Type B pancreatic cell (in vitro differentiated cells): ENCODE measurements around the gene LAMP5. TPM values are rescaled to one million over a fixed set of nuclear protein-coding genes. Genes with fewer than 3 reads are reported as not detected.

Experiments used
- DNase-seq: peaks from one replicate; pipeline ENCODE4 v3.0.0; 2021; ENCODE audit warnings: mixed read lengths; ENCODE audit not compliant: unreplicated experiment; ENCODE audit errors: extremely low spot score
- H3K27ac Mint-ChIP-seq: 2 replicates; pipeline ENCODE4 v1.8.0; 2021; ENCODE audit warnings: mild to moderate bottlenecking, mixed read lengths
- H3K27me3 Mint-ChIP-seq: 2 replicates; pipeline ENCODE4 v1.8.0; 2021; ENCODE audit warnings: mixed read lengths
- H3K36me3 Mint-ChIP-seq: 2 replicates; pipeline ENCODE4 v1.8.0; 2021; ENCODE audit warnings: mixed read lengths
- H3K4me1 Mint-ChIP-seq: one replicate; pipeline ENCODE4 v1.8.0; 2021; ENCODE audit warnings: mixed read lengths; ENCODE audit not compliant: unreplicated experiment
- H3K4me3 Mint-ChIP-seq: 2 replicates; pipeline ENCODE4 v1.8.0; 2021; ENCODE audit warnings: mild to moderate bottlenecking, mixed read lengths
- H3K9me3 Mint-ChIP-seq: 2 replicates; pipeline ENCODE4 v1.8.0; 2021; ENCODE audit warnings: mixed read lengths
- CTCF ChIP-seq: fragments of 200-600 bp; sonication (generic); conservative IDR thresholded peaks from 2 replicates; pipeline ENCODE4 v1.5.0; 2021; ENCODE audit warnings: antibody characterized with exemption, mild to moderate bottlenecking
- total RNA-seq: library from RNA; stranded (reverse); gene quantifications from 2 replicates; pipeline ENCODE4 v1.2.1, GENCODE V29; 2021; ENCODE audit warnings: low replicate concordance

The LAMP5 gene
- total RNA-seq, 1 donor from 2014 or later, result 7.6 TPM

- Mint-ChIP-seq H3K27me3 (peaks cover 7% of the 10 kb centered on the region), H3K36me3 (no peaks in the 10 kb centered on the region), H3K4me1 (peaks cover under 1% of the 10 kb centered on the region), H3K27ac (no peak overlapping the region), H3K4me3 (no peak overlapping the region), H3K9me3 (no peaks in the 10 kb centered on the region)
- no peak for DNase-seq
- no peak for TF ChIP-seq CTCF
Observed at GRCh38 chr20:9491324-9491723, 23.1 kb upstream of the LAMP5 start.

GRCh38 chr20:9492067-9492466, 22.3 kb upstream of the LAMP5 start:
- H3K36me3 Mint-ChIP-seq, result no peaks in the 10 kb centered on the region
- peaks cover 7% of the 10 kb centered on the region for H3K27me3 Mint-ChIP-seq
- no peak for TF ChIP-seq CTCF
- no peak overlapping the region for H3K4me3 Mint-ChIP-seq
- H3K4me1 Mint-ChIP-seq, result no peaks in the 10 kb centered on the region
- H3K27ac Mint-ChIP-seq, result no peak overlapping the region
- DNase-seq, result no peak
- H3K9me3 Mint-ChIP-seq, result no peaks in the 10 kb centered on the region

- no peak for DNase-seq
- Mint-ChIP-seq H3K9me3 (no peaks in the 10 kb centered on the region), H3K4me3 (no peak overlapping the region), H3K27ac (no peak overlapping the region), H3K4me1 (no peaks in the 10 kb centered on the region), H3K36me3 (no peaks in the 10 kb centered on the region), H3K27me3 (peaks cover 7% of the 10 kb centered on the region)
- TF ChIP-seq CTCF, result no peak
Observed at GRCh38 chr20:9493803-9494202, 20.6 kb upstream of the LAMP5 start.

GRCh38 chr20:9495701-9496100, 18.7 kb upstream of the LAMP5 start:
- no peaks in the 10 kb centered on the region for H3K9me3 Mint-ChIP-seq
- no peak overlapping the region for H3K4me3 Mint-ChIP-seq
- no peaks in the 10 kb centered on the region for H3K4me1 Mint-ChIP-seq
- no peak overlapping the region for H3K27ac Mint-ChIP-seq
- H3K36me3 Mint-ChIP-seq, result no peaks in the 10 kb centered on the region
- H3K27me3 Mint-ChIP-seq, result peaks cover 3% of the 10 kb centered on the region
- no peak for TF ChIP-seq CTCF
- no peak for DNase-seq

GRCh38 chr20:9496155-9496554, 18.2 kb upstream of the LAMP5 start:
- Mint-ChIP-seq H3K4me3 (no peak overlapping the region), H3K36me3 (no peaks in the 10 kb centered on the region)

More at GRCh38 chr20:9496155-9496554, 18.2 kb upstream of the LAMP5 start:
- Mint-ChIP-seq H3K27ac (no peak overlapping the region), H3K4me1 (no peaks in the 10 kb centered on the region), H3K9me3 (no peaks in the 10 kb centered on the region), H3K27me3 (peaks cover 3% of the 10 kb centered on the region)
- TF ChIP-seq CTCF, result no peak
- no peak for DNase-seq
